Parathyroid adenoma (tissue), 2 donors: Measurements from ENCODE around the gene ITPKC.

Source experiments
- H2AFZ ChIP-seq: fragments of 300-600 bp; sonication (generic); one replicate; pipeline ENCODE4 v1.7.0; 2017; ENCODE audit warnings: antibody characterized with exemption, mild to moderate bottlenecking
- H3K27ac ChIP-seq: fragments of 300-600 bp; sonication (generic); one replicate; pipeline ENCODE4 v1.7.0; 2017
- H3K27me3 ChIP-seq: fragments of 300-600 bp; sonication (generic); one replicate; pipeline ENCODE4 v1.7.0; 2017; ENCODE audit warnings: low read length; ENCODE audit not compliant: control insufficient read depth, insufficient read depth
- H3K36me3 ChIP-seq: fragments of 300-600 bp; sonication (generic); one replicate; pipeline ENCODE4 v1.7.0; 2017; ENCODE audit warnings: low read length; ENCODE audit not compliant: control insufficient read depth, insufficient read depth
- H3K4me1 ChIP-seq: fragments of 300-600 bp; sonication (generic); one replicate; pipeline ENCODE4 v1.7.0; 2017; ENCODE audit warnings: control low read depth
- H3K4me2 ChIP-seq: fragments of 300-600 bp; sonication (generic); one replicate; pipeline ENCODE4 v1.7.0; 2017; ENCODE audit warnings: low read length
- H3K4me3 ChIP-seq: fragments of 300-600 bp; sonication (generic); one replicate; pipeline ENCODE4 v1.7.0; 2017; ENCODE audit warnings: low read depth, low read length
- H3K79me2 ChIP-seq: fragments of 300-600 bp; sonication (generic); one replicate; pipeline ENCODE4 v1.7.0; 2017; ENCODE audit warnings: control low read depth
- H3K9ac ChIP-seq: fragments of 300-600 bp; sonication (generic); one replicate; pipeline ENCODE4 v1.7.0; 2017; ENCODE audit warnings: mild to moderate bottlenecking
- H3K9me3 ChIP-seq: fragments of 300-600 bp; sonication (generic); one replicate; pipeline ENCODE4 v1.7.0; 2017; ENCODE audit warnings: low read length; ENCODE audit not compliant: control insufficient read depth
- CTCF ChIP-seq: fragments of 300-600 bp; sonication (generic); IDR thresholded peaks from one replicate; pipeline ENCODE4 v1.7.0; 2017; ENCODE audit warnings: antibody characterized with exemption, mild to moderate bottlenecking
- donor health status: primary hyperparathyroidism.

The ITPKC gene

GRCh38 chr19:40741527-40742390 is 24.8 kb downstream of the ITPKC start:
- H3K27me3 ChIP-seq, result no peaks in the 10 kb centered on the region
- no peak overlapping the region for H3K4me2 ChIP-seq
- peaks cover 2% of the 10 kb centered on the region for H3K4me1 ChIP-seq
- no peak overlapping the region for H2AFZ ChIP-seq
- H3K9ac ChIP-seq, result no peak overlapping the region
- no peak overlapping the region for H3K27ac ChIP-seq
- H3K36me3 ChIP-seq, result no peaks in the 10 kb centered on the region
- no peaks in the 10 kb centered on the region for H3K9me3 ChIP-seq
- no peaks in the 10 kb centered on the region for H3K79me2 ChIP-seq
- TF ChIP-seq CTCF, result no peak
- no peak overlapping the region for H3K4me3 ChIP-seq

GRCh38 chr19:40742477-40742876 is 25.6 kb downstream of the ITPKC start:
- no peak overlapping the region for H3K9ac ChIP-seq
- no peak overlapping the region for H3K4me3 ChIP-seq
- H3K27me3 ChIP-seq, result no peaks in the 10 kb centered on the region
- TF ChIP-seq CTCF, result no peak
- no peaks in the 10 kb centered on the region for H3K9me3 ChIP-seq
- H2AFZ ChIP-seq, result no peak overlapping the region
- H3K4me2 ChIP-seq, result no peak overlapping the region
- no peak overlapping the region for H3K27ac ChIP-seq
- no peaks in the 10 kb centered on the region for H3K79me2 ChIP-seq
- no peaks in the 10 kb centered on the region for H3K36me3 ChIP-seq
- peaks cover 2% of the 10 kb centered on the region for H3K4me1 ChIP-seq

GRCh38 chr19:40742886-40743285 is 26.0 kb downstream of the ITPKC start:
- Histone ChIP-seq H3K4me1 (peaks cover 2% of the 10 kb centered on the region), H3K36me3 (no peaks in the 10 kb centered on the region), H3K4me2 (no peak overlapping the region), H3K79me2 (no peaks in the 10 kb centered on the region), H2AFZ (no peak overlapping the region), H3K27me3 (no peaks in the 10 kb centered on the region), H3K9me3 (no peaks in the 10 kb centered on the region), H3K9ac (no peak overlapping the region), H3K27ac (no peak overlapping the region), H3K4me3 (no peak overlapping the region)
- no peak for TF ChIP-seq CTCF

GRCh38 chr19:40743926-40744325 is 27.0 kb downstream of the ITPKC start:
- H3K36me3 ChIP-seq, result no peaks in the 10 kb centered on the region
- peaks cover 2% of the 10 kb centered on the region for H3K4me1 ChIP-seq
- H3K79me2 ChIP-seq, result no peaks in the 10 kb centered on the region
- H3K9ac ChIP-seq, result no peak overlapping the region
- no peaks in the 10 kb centered on the region for H3K27me3 ChIP-seq
- no peak overlapping the region for H3K4me2 ChIP-seq
- H2AFZ ChIP-seq, result no peak overlapping the region
- H3K9me3 ChIP-seq, result no peaks in the 10 kb centered on the region
- H3K27ac ChIP-seq, result no peak overlapping the region
- no peak for TF ChIP-seq CTCF
- H3K4me3 ChIP-seq, result no peak overlapping the region
